ENCODE results near the gene ENOPH1. TPM values are rescaled to one million over a fixed set of nuclear protein-coding genes. Genes with fewer than 3 reads are reported as not detected.
"Not testable (repeated sequence)": the region's sequence is repeated elsewhere in the genome, so short reads cannot be mapped to it uniquely, and the experiment has no call there.

ENOPH1 gene
- total RNA-seq, 1 experiment from 2014 or later, result 67.6 TPM

DNA sequence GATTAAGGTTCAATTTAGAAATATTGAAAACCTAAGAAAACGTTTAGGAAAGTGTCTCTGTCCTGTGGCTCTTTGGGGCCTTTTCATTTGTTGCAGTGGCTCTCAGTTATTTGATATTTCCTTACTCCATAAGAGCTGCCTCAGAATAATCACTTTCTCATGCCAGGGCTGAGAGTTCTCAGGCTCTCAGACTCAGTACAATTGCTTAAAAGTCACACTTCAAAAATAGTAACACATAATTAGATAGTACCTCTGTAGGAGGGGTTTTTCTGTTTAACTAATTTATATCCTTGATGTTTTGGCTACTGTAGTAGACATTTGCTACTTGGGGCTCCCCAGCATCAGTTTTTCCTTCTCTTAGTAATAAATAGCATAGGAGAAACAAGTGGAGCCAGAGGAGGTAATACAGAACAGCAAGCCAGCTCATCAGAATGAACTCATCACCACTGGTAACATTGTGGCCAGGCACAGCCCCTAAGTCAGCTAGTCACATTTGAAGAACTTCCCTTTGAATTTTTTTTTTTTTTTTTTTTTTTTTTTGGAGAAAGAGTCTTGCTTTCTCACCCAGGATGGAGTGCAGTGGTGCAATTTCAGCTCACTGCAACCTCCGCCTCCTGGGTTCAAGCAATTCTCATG lies 48.6 kb upstream of the ENOPH1 start:
- no TSS peak for BruUV-seq (replicated peaks)
- CTCF ChIA-PET, result no interaction called here
- TF ChIP-seq, protein P1, sequence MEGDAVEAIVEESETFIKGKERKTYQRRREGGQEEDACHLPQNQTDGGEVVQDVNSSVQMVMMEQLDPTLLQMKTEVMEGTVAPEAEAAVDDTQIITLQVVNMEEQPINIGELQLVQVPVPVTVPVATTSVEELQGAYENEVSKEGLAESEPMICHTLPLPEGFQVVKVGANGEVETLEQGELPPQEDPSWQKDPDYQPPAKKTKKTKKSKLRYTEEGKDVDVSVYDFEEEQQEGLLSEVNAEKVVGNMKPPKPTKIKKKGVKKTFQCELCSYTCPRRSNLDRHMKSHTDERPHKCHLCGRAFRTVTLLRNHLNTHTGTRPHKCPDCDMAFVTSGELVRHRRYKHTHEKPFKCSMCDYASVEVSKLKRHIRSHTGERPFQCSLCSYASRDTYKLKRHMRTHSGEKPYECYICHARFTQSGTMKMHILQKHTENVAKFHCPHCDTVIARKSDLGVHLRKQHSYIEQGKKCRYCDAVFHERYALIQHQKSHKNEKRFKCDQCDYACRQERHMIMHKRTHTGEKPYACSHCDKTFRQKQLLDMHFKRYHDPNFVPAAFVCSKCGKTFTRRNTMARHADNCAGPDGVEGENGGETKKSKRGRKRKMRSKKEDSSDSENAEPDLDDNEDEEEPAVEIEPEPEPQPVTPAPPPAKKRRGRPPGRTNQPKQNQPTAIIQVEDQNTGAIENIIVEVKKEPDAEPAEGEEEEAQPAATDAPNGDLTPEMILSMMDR (IDR thresholded peaks at IDR 0.05; ENCODE audit: insufficient read depth in 1 of 2, low read depth in 1 of 2, low read length in 1 of 2, severe bottlenecking in 1 of 2, unreplicated experiment in 1 of 2), result no peak
- Mint-ChIP-seq H3K27me3 (ENCODE audit: insufficient read depth, unreplicated experiment) (no peaks in the 10 kb centered on the region), H3K4me1 (ENCODE audit: low read depth, unreplicated experiment) (no peaks in the 10 kb centered on the region), H3K9me3 (ENCODE audit: unreplicated experiment) (peaks cover 12% of the 10 kb centered on the region), H3K36me3 (ENCODE audit: insufficient read depth, unreplicated experiment) (no peaks in the 10 kb centered on the region), H3K27ac (ENCODE audit: unreplicated experiment) (no peak overlapping the region), H3K4me3 (ENCODE audit: unreplicated experiment) (no peak overlapping the region)
- intact Hi-C loops (cut with micrococcal nuclease; ENCODE audit: unreplicated experiment), result no loop called here
- Histone ChIP-seq H3K4me1 (no peaks in the 10 kb centered on the region), H3K4me3 (ENCODE audit: low read depth, low read length) (no peak overlapping the region), H3K36me3 (ENCODE audit: control insufficient read depth, insufficient read depth, low read length) (no peaks in the 10 kb centered on the region), H3K27me3 (replicated peaks; ENCODE audit: control insufficient read depth, insufficient read depth, low read length) (no peaks in the 10 kb centered on the region), H3K9me3 (no peaks in the 10 kb centered on the region)
- DNase-seq, result no peak
- POLR2A ChIA-PET, result no interaction called here

DNA sequence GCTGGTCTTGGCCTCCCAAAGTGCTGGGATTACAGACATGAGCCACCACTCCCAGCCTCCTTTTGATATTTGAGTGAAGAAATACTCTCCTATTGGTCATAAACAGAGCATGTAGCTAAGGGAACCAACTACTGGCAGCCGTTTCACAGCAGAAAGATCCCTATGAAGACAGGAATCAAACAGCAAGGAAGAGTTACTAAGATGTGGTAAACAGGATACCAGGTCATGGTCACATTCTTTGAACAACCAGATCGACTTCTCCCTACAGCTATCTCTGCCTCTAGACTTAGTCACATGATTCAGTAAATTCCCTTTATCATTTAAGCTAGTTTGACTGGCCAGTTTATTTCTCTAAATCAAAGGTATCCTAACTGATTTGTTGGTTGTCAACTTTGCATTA lies 47.6 kb upstream of the ENOPH1 start:
- CTCF ChIA-PET, result interaction anchor here (0.5 kb wide), 1 partner anchor 652 kb away, joined by 9 read pairs; the partner anchor contains the start of gene COPS4
- H3K27ac Mint-ChIP-seq (ENCODE audit: unreplicated experiment), result no peak overlapping the region

DNA sequence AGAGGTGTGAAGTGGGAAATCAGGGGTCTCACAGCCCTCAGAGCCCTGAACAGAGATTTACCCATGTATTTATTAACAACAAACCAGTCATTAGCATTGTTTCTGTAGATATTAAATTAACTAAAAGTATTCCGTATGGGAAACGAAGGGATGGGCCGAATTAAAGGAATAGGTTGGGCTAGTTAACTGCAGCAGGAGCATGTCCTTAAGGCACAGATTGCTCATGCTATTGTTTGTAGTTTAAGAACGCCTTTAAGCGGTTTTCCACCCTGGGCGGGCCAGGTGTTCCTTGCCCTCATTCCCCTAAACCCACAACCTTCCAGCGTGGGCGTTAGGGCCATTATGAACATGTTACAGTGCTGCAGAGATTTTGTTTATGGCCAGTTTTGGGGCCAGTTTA lies 44.1 kb upstream of the ENOPH1 start:
- intact Hi-C loops (cut with micrococcal nuclease; ENCODE audit: unreplicated experiment); H3K4me1 Mint-ChIP-seq (ENCODE audit: low read depth, unreplicated experiment); H3K9me3 ChIP-seq; DNase-seq; H3K4me1 ChIP-seq; H3K4me3 ChIP-seq (ENCODE audit: low read depth, low read length); H3K27me3 Mint-ChIP-seq (ENCODE audit: insufficient read depth, unreplicated experiment); H3K36me3 ChIP-seq (ENCODE audit: control insufficient read depth, insufficient read depth, low read length); H3K27ac Mint-ChIP-seq (ENCODE audit: unreplicated experiment); H3K4me3 Mint-ChIP-seq (ENCODE audit: unreplicated experiment); H3K27me3 ChIP-seq (replicated peaks; ENCODE audit: control insufficient read depth, insufficient read depth, low read length); H3K36me3 Mint-ChIP-seq (ENCODE audit: insufficient read depth, unreplicated experiment); BruUV-seq (replicated peaks): not testable (repeated sequence)
- H3K9me3 Mint-ChIP-seq (ENCODE audit: unreplicated experiment), result peaks cover 12% of the 10 kb centered on the region
- ChIA-PET CTCF (interaction anchor here (1.4 kb wide), 1 partner anchor 12 kb away, joined by 4 read pairs; the partner anchor contains the start of gene HNRNPD), POLR2A (interaction anchor here (0.7 kb wide), 1 partner anchor 12 kb away, joined by 3 read pairs; no protein-coding TSS in a partner anchor)

More for the DNA sequence above, 47.6 kb upstream of the ENOPH1 start:
- no TSS peak for BruUV-seq (replicated peaks)
- no peak for DNase-seq
- Mint-ChIP-seq H3K9me3 (ENCODE audit: unreplicated experiment) (peaks cover 12% of the 10 kb centered on the region), H3K4me3 (ENCODE audit: unreplicated experiment) (no peak overlapping the region), H3K4me1 (ENCODE audit: low read depth, unreplicated experiment) (no peaks in the 10 kb centered on the region), H3K27me3 (ENCODE audit: insufficient read depth, unreplicated experiment) (no peaks in the 10 kb centered on the region), H3K36me3 (ENCODE audit: insufficient read depth, unreplicated experiment) (no peaks in the 10 kb centered on the region)
- no peaks in the 10 kb centered on the region for H3K27me3 ChIP-seq (replicated peaks; ENCODE audit: control insufficient read depth, insufficient read depth, low read length)
- POLR2A ChIA-PET, result no interaction called here
- H3K9me3 ChIP-seq, result no peaks in the 10 kb centered on the region
- intact Hi-C loops (cut with micrococcal nuclease; ENCODE audit: unreplicated experiment), result no loop called here
- H3K4me1 ChIP-seq, result no peaks in the 10 kb centered on the region
- H3K4me3 ChIP-seq (ENCODE audit: low read depth, low read length), result no peak overlapping the region
- no peaks in the 10 kb centered on the region for H3K36me3 ChIP-seq (ENCODE audit: control insufficient read depth, insufficient read depth, low read length)
- TF ChIP-seq, protein P1 (IDR thresholded peaks at IDR 0.05; ENCODE audit: insufficient read depth in 1 of 2, low read depth in 1 of 2, low read length in 1 of 2, severe bottlenecking in 1 of 2, unreplicated experiment in 1 of 2), result no peak
